HG02610 (cell line): ENCODE measurements around the gene WDR45.

Experiments
- ATAC-seq: cut with Tn5 transposase; IDR thresholded peaks from one replicate; pipeline ENCODE4 v1.9.1; 2021; ENCODE audit warnings: mild to moderate bottlenecking, moderate library complexity; ENCODE audit not compliant: unreplicated experiment

WDR45 gene

GRCh38 chrX:49075347-49075746, 4.3 kb downstream of the WDR45 start:
- ATAC-seq: no peak

GRCh38 chrX:49073601-49074575, 5.8 kb downstream of the WDR45 start, which contains the start of gene PRAF2:
Gene PRAF2 (minus strand): TSS chrX:49074002. CDS start chrX:49073987, 15 bp downstream.
- peak; percentile 90 for ATAC-seq

GRCh38 chrX:49072712-49073095, 7.0 kb downstream of the WDR45 start:
- no peak for ATAC-seq

- ATAC-seq: no peak
Observed at GRCh38 chrX:49071877-49072711, 7.6 kb downstream of the WDR45 start.

GRCh38 chrX:49070988-49071387, 8.7 kb downstream of the WDR45 start:
- ATAC-seq: no peak

- ATAC-seq: no peak
Observed at GRCh38 chrX:49069038-49069437, 10.6 kb downstream of the WDR45 start.

DNA sequence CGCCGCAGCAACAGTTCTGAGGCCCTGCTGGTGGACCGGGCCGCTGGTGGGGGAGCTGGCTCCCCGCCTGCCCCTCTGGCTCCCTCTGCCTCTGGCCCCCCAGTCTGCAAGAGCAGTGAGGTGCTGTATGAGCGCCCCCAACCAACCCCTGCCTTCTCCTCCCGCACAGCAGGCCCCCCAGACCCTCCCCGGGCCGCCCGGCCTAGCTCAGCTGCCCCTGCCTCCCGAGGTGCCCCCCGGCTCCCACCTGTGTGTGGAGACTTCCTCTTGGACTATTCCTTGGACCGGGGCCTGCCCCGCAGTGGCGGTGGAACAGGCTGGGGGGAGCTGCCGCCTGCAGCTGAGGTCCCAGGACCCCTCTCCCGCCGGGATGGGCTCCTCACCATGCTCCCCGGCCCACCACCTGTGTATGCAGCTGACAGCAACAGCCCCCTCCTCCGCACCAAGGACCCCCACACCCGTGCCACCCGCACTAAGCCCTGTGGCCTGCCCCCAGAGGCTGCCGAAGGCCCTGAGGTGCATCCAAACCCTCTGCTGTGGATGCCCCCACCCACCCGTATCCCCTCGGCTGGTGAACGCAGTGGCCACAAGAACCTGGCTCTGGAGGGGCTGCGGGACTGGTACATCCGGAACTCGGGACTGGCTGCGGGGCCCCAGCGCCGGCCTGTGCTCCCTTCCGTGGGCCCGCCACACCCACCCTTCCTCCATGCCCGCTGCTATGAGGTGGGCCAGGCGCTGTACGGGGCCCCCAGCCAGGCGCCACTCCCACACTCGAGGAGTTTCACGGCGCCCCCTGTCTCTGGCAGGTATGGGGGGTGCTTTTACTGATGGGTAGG, 12.2 kb downstream of the WDR45 start:
- no peak for ATAC-seq

- ATAC-seq: no peak
Observed at GRCh38 chrX:49066690-49067089, 13.0 kb downstream of the WDR45 start.

GRCh38 chrX:49066278-49066677, 13.4 kb downstream of the WDR45 start:
- ATAC-seq: no peak

DNA sequence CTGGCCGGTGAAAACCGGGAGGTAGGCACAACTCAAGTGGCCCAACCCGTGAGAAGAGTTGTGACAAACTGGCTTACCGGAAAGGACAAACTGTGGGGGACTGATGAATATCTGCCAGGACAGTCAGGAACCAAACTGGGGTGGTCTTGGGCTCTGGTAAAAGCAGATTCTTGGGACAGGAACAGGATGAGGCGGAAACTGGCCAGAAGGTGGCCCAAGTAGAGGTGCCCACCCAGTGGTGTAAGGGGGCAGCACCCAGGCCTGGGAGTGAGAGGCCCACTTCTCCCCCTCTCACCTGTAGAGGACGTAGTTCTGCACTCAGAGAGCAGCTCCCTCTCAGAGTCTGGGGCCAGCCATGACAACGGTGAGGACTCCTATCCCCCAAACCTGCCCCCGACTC, 15.0 kb downstream of the WDR45 start:
- no peak for ATAC-seq

GRCh38 chrX:49064303-49064702, 15.4 kb downstream of the WDR45 start:
- no peak for ATAC-seq

DNA sequence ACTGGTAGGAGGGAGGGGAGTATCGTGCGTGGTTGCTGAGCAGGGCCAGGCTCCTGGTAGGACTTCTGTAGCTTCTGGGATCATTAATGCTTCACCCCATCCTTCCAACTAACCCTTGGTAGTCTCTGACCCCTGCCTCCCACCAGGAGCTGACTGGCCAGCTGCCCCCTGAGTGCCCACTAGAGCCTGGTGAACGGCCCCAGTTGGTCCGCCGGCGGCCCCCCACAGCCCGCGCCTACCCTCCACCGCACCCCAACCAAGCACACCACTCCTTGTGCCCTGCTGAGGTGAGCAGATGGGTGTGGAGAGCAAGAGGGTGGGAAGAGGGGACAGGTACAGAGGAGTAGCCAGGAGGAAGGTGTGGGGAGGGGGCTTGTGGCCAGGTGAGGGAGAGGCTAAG, 16.0 kb downstream of the WDR45 start:
- ATAC-seq: no peak

DNA sequence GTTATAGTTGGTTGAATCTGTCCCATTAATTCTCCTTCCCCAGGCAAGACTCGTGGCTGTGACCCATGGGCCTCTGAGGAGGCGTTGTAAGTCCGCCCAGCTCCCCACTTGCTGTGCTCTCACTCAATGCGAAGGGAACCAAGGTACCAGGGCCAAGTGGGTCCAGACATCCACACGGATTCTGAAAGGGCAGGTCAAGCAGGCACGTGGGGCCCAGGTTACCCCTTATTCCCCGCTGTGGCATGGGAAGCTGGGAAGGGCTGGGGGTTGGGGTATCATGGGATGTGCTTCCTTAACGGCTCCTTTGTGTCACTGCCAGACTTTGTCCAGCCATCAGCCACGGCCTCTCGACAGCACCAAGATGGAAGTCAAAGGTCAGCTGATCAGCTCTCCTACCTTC, 17.8 kb downstream of the WDR45 start:
- ATAC-seq: no peak

DNA sequence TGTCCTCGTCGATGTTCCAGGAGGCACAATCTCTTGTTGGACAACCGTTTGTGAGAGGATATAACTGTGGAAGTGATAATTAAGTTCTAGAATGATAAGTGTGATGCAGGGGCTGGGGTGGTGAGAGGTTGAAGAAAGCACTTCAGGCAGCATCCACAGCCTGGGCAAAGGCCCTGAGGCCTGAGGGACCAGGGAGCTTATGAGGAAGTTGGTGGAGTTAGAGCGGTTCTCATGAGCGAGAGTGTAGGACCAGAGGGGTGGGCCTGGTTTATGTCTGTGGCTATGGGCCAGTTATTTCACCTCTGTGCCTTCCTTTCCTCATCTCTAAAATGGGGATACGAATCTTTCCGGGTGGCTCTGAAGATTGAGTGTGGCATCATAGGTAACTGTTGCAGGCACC, 18.2 kb downstream of the WDR45 start:
- ATAC-seq: no peak

- ATAC-seq: no peak
Observed at GRCh38 chrX:49060914-49061313, 18.8 kb downstream of the WDR45 start.

GRCh38 chrX:49059681-49060085, 20.0 kb downstream of the WDR45 start:
- no peak for ATAC-seq

DNA sequence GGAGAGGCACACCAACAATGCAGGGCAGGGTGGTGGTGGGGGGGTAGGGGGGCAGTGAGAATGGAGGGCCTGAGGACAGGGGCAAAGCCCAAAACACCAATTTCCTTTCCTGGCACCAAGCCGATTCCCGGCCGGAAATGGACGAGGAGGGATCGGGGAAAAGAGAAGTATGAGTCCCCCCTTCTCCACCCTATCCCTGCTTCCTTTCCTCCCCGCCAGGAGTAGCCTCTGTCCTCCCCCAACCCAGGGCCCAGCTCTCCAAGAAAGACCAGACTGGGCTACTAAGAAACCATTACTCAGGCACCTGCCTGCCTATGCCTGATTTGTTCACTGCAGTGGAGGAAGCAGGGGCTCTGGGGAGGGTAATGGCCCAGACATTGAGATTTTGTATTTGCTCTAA, 20.5 kb downstream of the WDR45 start:
- no peak for ATAC-seq

GRCh38 chrX:49058794-49059193, 20.9 kb downstream of the WDR45 start, which contains the start of gene CCDC120:
Gene CCDC120 (plus strand): TSS chrX:49058999. CDS start chrX:49062042, 3,043 bp downstream.
- ATAC-seq: no peak

DNA sequence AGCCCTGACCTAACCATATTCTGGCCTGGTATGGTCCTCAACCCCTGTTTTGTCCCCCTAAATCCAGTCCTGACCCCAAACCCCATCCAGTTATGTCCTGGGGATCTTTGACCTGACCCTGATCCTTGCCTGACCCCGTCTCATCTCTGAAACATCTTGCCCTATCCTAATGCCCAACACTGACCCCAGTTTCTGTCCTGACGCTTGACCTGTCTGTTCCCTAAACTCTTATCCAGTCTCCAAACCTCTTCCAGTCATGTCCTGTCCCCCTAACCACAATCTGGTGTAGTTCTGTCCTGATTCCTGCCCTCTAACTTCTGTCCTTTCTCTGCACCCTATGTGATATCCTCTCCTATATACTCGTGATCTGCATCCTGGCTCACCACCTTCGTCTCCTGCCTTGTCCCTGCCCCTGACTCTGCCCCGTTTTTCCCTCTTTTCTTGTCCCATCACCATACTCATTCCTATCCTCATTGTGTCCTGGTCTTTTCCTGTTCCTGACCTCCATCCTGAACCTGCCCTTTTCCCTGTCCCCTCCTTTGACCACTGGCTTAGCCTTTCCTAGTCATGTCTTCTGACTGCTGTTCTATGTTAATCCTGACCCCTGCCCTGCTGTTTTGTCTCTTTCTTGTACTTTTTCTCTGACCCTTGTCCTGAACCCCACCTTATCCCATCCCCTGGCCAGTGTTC, 25.5 kb downstream of the WDR45 start:
- no peak for ATAC-seq
